GM06990 (cell line): ENCODE results near the gene GAS2L1.

ENCODE experiments used
- DNase-seq: peaks from one replicate; pipeline ENCODE4 v3.0.0-alpha.2; 2011; ENCODE audit not compliant: insufficient read length; ENCODE audit errors: extremely low read depth
- H3K27me3 ChIP-seq: replicated peaks from 2 replicates; pipeline ENCODE4 v1.6.0; 2011; ENCODE audit warnings: low read length; ENCODE audit not compliant: control insufficient read depth, insufficient read depth
- H3K36me3 ChIP-seq: 2 replicates; pipeline ENCODE4 v1.5.1; 2011; ENCODE audit warnings: low read length; ENCODE audit not compliant: control insufficient read depth, insufficient read depth
- H3K4me3 ChIP-seq: replicated peaks from 2 replicates; pipeline ENCODE4 v1.5.1; 2011; ENCODE audit warnings: low read depth, mild to moderate bottlenecking, control low read depth, low read length
- TF ChIP-seq, protein P1 (sequence below): IDR thresholded peaks from 2 replicates; pipeline ENCODE4 v1.5.1; 2011; ENCODE audit warnings: low read length, control low read depth, mild to moderate bottlenecking, inconsistent platforms; ENCODE audit not compliant: insufficient read depth, poor library complexity, severe bottlenecking

The GAS2L1 gene

DNA sequence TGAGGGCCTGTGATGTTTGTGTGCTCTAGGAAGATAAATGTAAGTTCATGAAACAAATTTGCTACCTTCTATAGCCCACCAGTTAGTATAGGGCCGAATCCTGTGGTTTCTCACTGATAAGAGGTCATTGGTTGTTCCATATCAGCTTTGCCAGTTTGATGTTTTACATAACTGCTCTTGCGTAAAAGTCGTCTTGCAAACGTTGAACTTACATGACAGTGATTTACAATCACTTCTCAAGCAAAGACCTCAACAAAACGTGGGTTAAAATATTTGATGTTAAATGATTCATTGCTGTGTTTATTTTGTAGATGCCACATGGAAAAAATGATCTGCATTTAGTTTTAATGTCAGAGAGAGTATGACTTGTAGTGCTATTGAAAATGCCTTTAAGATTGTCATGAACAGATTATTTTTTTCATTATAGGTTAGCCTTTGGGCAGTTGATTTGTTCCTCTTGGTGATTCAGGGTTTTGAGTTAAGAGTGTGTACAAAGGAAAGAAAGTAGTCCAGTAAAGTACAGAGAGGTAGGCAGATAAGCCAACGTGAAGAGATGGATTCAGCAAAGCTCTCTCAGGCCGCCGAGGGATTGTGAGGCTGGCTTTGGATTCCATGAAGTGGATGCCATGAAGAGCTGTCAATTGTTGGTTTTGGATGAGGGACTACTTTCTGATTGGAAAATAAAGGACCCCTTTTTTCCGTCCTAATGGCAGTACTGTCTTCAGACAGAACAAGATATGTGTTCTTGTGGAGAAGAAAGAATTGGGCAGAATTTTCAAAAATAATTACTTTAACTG, 35.8 kb upstream of the GAS2L1 start:
- TF ChIP-seq, protein P1, sequence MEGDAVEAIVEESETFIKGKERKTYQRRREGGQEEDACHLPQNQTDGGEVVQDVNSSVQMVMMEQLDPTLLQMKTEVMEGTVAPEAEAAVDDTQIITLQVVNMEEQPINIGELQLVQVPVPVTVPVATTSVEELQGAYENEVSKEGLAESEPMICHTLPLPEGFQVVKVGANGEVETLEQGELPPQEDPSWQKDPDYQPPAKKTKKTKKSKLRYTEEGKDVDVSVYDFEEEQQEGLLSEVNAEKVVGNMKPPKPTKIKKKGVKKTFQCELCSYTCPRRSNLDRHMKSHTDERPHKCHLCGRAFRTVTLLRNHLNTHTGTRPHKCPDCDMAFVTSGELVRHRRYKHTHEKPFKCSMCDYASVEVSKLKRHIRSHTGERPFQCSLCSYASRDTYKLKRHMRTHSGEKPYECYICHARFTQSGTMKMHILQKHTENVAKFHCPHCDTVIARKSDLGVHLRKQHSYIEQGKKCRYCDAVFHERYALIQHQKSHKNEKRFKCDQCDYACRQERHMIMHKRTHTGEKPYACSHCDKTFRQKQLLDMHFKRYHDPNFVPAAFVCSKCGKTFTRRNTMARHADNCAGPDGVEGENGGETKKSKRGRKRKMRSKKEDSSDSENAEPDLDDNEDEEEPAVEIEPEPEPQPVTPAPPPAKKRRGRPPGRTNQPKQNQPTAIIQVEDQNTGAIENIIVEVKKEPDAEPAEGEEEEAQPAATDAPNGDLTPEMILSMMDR = no peak
- Histone ChIP-seq H3K36me3 (peaks cover 1% of the 10 kb centered on the region), H3K4me3 (peak overlapping the region; percentile 98), H3K27me3 (no peaks in the 10 kb centered on the region)
- DNase-seq = no peak

DNA sequence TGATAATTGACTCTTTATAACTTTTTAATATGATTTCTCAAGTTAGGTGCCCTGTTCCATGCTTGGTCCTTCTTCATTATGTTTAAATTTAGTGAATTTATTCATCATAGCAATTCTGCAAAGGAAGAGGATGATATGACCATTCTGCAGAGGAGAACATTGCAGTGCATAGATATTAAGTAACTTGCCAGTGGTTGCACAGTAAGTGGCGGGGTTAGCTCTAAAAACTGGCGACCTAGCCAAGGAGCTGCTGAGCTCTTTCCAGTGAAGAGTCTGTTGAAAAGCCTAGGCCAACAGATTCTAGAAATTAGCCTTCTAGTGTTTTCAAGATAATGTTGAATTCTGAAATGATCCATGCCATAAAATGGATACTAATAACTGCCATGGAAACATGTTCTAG, 33.8 kb upstream of the GAS2L1 start:
- Histone ChIP-seq H3K4me3 (no peak overlapping the region), H3K27me3 (no peaks in the 10 kb centered on the region), H3K36me3 (peaks cover 9% of the 10 kb centered on the region)
- TF ChIP-seq, protein P1 = no peak
- DNase-seq = no peak

- no peak overlapping the region for H3K4me3 ChIP-seq
- TF ChIP-seq, protein P1 = no peak
- no peaks in the 10 kb centered on the region for H3K27me3 ChIP-seq
- peaks cover 17% of the 10 kb centered on the region for H3K36me3 ChIP-seq
- DNase-seq = no peak
Measured at GRCh38 chr22:29275167-29275566, 31.3 kb upstream of the GAS2L1 start.

DNA sequence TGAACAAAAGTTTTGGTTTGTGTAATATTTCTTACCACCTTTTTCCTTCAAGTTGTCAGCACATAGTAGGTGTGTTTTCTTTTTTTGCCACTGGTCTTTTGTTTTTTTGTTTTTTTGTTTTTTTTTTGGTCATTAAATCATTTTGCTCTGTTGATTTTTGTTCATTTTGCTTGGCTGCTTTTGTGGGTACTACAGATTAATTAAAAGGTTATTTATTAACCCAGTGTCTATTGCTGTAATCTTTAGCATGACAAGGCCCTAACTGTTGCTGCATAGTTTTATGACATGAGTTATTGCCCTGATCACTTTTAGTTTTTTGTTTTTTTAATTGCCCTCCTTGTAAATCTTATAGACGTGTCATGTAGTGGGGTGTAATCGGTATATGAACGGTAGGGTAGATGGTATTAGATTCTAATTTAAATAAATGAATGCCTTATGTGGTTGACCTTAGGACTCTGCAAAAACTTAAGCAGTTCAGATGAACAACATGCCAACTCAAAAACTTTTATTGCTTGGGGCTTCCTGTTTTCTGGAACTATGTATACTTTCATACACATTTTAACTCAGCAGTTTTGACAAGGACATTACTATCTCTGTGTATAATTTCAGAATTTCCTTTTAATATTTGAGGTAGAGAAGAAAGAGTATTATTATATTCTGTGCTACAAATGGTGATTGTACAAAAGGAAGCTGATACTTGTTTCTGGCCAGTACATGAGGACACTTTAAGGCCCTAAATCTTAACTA, 30.5 kb upstream of the GAS2L1 start:
- H3K36me3 ChIP-seq = peaks cover 17% of the 10 kb centered on the region
- TF ChIP-seq, protein P1 = no peak
- no peaks in the 10 kb centered on the region for H3K27me3 ChIP-seq
- no peak overlapping the region for H3K4me3 ChIP-seq
- DNase-seq = no peak

DNA sequence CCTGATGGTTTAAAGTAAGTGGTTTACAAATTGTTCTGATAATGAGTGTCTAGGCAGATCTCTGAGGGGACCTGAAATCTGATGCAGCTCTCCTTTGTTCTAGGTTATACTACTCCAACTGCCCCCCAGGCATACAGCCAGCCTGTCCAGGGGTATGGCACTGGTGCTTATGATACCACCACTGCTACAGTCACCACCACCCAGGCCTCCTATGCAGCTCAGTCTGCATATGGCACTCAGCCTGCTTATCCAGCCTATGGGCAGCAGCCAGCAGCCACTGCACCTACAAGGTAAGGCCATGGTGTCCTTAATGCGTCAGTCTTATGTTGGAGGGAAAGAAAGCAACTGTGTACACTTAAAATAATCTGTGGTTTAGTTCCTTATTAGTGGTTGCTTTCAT, 28.5 kb upstream of the GAS2L1 start:
- Histone ChIP-seq H3K27me3 (no peaks in the 10 kb centered on the region), H3K4me3 (no peak overlapping the region), H3K36me3 (peaks cover 18% of the 10 kb centered on the region)
- no peak for DNase-seq
- TF ChIP-seq, protein P1 = no peak
